GM23248 (cell line): ENCODE measurements around the gene SCYGR8. TPM values are rescaled to one million over a fixed set of nuclear protein-coding genes. Genes with fewer than 3 reads are reported as not detected.
A peak's percentile ranks its signal among the peaks of the same experiment; 100 is the strongest.

Experiments
- DNase-seq: peaks from one replicate; pipeline ENCODE4 v3.0.0-alpha.2; 2015
- H2AFZ ChIP-seq: fragments of 200-600 bp; sonication (generic); 2 replicates; pipeline ENCODE4 v1.6.1; 2016; ENCODE audit warnings: antibody characterized with exemption
- H3F3A ChIP-seq: fragments of 200-600 bp; sonication (generic); 2 replicates; pipeline ENCODE4 v1.6.1; 2016; ENCODE audit warnings: mild to moderate bottlenecking, antibody characterized with exemption, mixed run types; ENCODE audit not compliant: insufficient read depth
- H3K27ac ChIP-seq: fragments of 200-600 bp; sonication (generic); 2 replicates; pipeline ENCODE4 v1.5.1; 2016; ENCODE audit warnings: mild to moderate bottlenecking
- H3K27me3 ChIP-seq: fragments of 200-600 bp; sonication (generic); replicated peaks from 2 replicates; pipeline ENCODE4 v1.6.1; 2016; ENCODE audit warnings: mild to moderate bottlenecking; ENCODE audit not compliant: insufficient read depth
- H3K36me3 ChIP-seq: fragments of 200-600 bp; sonication (generic); 2 replicates; pipeline ENCODE4 v1.6.1; 2016; ENCODE audit warnings: low read depth, mild to moderate bottlenecking
- H3K4me1 ChIP-seq: fragments of 200-600 bp; sonication (generic); 2 replicates; pipeline ENCODE4 v1.6.1; 2016; ENCODE audit warnings: mild to moderate bottlenecking; ENCODE audit not compliant: insufficient read depth
- H3K4me2 ChIP-seq: fragments of 200-600 bp; sonication (generic); one replicate; pipeline ENCODE4 v1.6.1; 2016; ENCODE audit warnings: mild to moderate bottlenecking; ENCODE audit not compliant: unreplicated experiment
- H3K4me3 ChIP-seq: fragments of 200-600 bp; sonication (generic); 2 replicates; pipeline ENCODE4 v1.5.1; 2016; ENCODE audit warnings: mild to moderate bottlenecking
- H3K79me2 ChIP-seq: fragments of 200-600 bp; sonication (generic); 2 replicates; pipeline ENCODE4 v1.6.1; 2016; ENCODE audit warnings: mild to moderate bottlenecking; ENCODE audit not compliant: insufficient read depth
- H3K9ac ChIP-seq: fragments of 200-600 bp; sonication (generic); 2 replicates; pipeline ENCODE4 v1.6.1; 2016; ENCODE audit warnings: mild to moderate bottlenecking
- H3K9me2 ChIP-seq: fragments of 200-600 bp; sonication (generic); 2 replicates; pipeline ENCODE4 v1.6.1; 2016; ENCODE audit warnings: mixed run types, mild to moderate bottlenecking, moderate library complexity; ENCODE audit not compliant: insufficient read depth
- H3K9me3 ChIP-seq: fragments of 200-600 bp; sonication (generic); one replicate; pipeline ENCODE4 v1.6.1; 2017; ENCODE audit warnings: low read depth
- H4K20me1 ChIP-seq: fragments of 200-600 bp; sonication (generic); 2 replicates; pipeline ENCODE4 v1.6.0; 2016; ENCODE audit not compliant: insufficient read depth
- EZH2 ChIP-seq: fragments of 200-600 bp; sonication (generic); IDR thresholded peaks from 2 replicates; pipeline ENCODE4 v1.6.1; 2018; ENCODE audit warnings: antibody characterized with exemption, mild to moderate bottlenecking; ENCODE audit not compliant: insufficient read depth, poor library complexity, severe bottlenecking
- EZH2phosphoT487 ChIP-seq: fragments of 200-600 bp; sonication (generic); IDR thresholded peaks from 2 replicates; pipeline ENCODE4 v1.6.1; 2018; ENCODE audit warnings: antibody characterized with exemption, moderate library complexity, mild to moderate bottlenecking, low read depth; ENCODE audit not compliant: insufficient read depth
- WGBS, 2 experiments: methylation state at CpG; one replicate each; pipeline ENCODE4 v1.1.6; 2015 to 2017; ENCODE audit warnings: low lambda C conversion rate in 2 of 2, low coverage in 1 of 2; ENCODE audit errors: missing lambda C conversion rate in 2 of 2; 5-methylcytosine and 5-hydroxymethylcytosine counted together
- in situ Hi-C: fragments of 300-500 bp; cut with MboI; formaldehyde crosslinking; loops from 2 replicates; pipeline ENCODE4 v1.15.0; 2020
- polyA plus RNA-seq: library from polyadenylated mRNA; unstranded; fragments of >200 nt; fragmentation: Nextera tagmentation; extraction: Ambion mirVana; gene quantifications from 2 replicates; pipeline ENCODE4 v1.2.1, GENCODE V29; 2016
- total RNA-seq: library from RNA; depleted of rRNA; stranded (reverse); fragments of >200 nt; shearing (Covaris generic); gene quantifications from 2 replicates; pipeline ENCODE4 v1.2.3, GENCODE V29; 2014

SCYGR8 gene
- total and polyA plus RNA-seq, 2 experiments from 2014 or later = not detected

DNA sequence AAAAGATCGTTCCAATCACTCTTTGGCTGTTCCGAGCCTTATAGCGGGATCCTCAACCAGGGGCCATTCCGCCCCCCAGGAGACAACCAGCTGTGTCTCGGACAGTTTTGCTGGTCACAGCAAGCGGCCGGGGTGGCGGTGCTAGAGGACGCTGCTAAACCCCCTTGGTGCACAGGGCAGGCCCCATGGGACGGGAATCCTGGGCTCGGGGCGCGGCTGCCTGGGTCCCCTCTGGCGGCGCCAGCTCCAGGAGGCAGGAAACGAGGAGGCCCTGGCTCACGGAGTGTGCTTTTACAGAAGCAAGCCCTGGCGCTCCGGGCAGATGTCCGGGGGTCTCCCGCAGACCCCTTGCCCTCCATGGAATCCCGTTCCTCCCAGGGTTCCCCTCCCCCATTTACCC lies 22.1 kb downstream of the SCYGR8 start:
- H3K4me1 ChIP-seq = peaks cover 6% of the 10 kb centered on the region
- H3K4me2 ChIP-seq = no peak overlapping the region
- H3K4me3 ChIP-seq = no peak overlapping the region
- H3K27me3 ChIP-seq = no peaks in the 10 kb centered on the region
- H3K27ac ChIP-seq = no peak overlapping the region
- no peak overlapping the region for H3K9ac ChIP-seq
- no peak overlapping the region for H2AFZ ChIP-seq
- WGBS, 2 experiments = 94% methylated on average over 20 of the region's 22 CpGs
- no peaks in the 10 kb centered on the region for H3F3A ChIP-seq
- DNase-seq = no peak
- in situ Hi-C loops = loop anchor here (5.0 to 25.0 kb wide), 2 partner anchors 361 to 631 kb away; no protein-coding TSS in a partner anchor
- H3K9me2 ChIP-seq = no peaks in the 10 kb centered on the region
- H3K79me2 ChIP-seq = no peaks in the 10 kb centered on the region
- no peaks in the 10 kb centered on the region for H3K9me3 ChIP-seq
- no peaks in the 10 kb centered on the region for H3K36me3 ChIP-seq
- H4K20me1 ChIP-seq = no peaks in the 10 kb centered on the region
- TF ChIP-seq EZH2phosphoT487 (no peak), EZH2 (no peak)

DNA sequence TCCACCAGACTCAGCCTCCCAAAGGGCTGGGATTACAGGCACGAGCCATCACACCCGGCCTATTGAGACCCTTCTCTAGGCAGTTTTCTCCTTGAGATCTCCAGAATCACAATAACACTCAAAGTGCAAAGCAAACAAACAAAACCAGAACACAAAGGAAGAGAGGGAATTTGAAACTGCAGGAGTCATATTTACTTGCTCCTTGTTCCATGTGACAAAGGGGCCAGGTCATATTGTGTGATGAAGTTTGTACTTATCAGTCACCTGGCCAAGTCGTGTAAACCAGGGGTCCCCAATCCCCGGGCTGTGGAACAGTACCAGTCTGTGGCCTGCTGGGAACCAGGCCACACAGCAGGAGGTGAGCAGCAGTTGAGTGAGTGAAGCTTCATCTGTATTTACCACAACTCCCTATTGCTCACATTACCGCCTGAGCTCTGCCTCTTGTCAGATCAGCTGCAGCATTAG lies 26.5 kb downstream of the SCYGR8 start:
- no peaks in the 10 kb centered on the region for H3K79me2 ChIP-seq
- H3K36me3 ChIP-seq = no peaks in the 10 kb centered on the region
- H3K4me3 ChIP-seq = no peak overlapping the region
- WGBS, 2 experiments = 82 to 89% methylated on average over 5 of the region's 5 CpGs
- no peaks in the 10 kb centered on the region for H4K20me1 ChIP-seq
- no peaks in the 10 kb centered on the region for H3K27me3 ChIP-seq
- H2AFZ ChIP-seq = no peak overlapping the region
- no peak overlapping the region for H3K4me2 ChIP-seq
- TF ChIP-seq EZH2phosphoT487 (no peak), EZH2 (no peak)
- H3K9ac ChIP-seq = no peak overlapping the region
- DNase-seq = no peak
- in situ Hi-C loops = loop anchor here (25.0 kb wide), 1 partner anchor 635 kb away; no protein-coding TSS in a partner anchor
- H3K9me2 ChIP-seq = no peaks in the 10 kb centered on the region
- H3F3A ChIP-seq = no peaks in the 10 kb centered on the region
- no peaks in the 10 kb centered on the region for H3K9me3 ChIP-seq
- H3K4me1 ChIP-seq = no peaks in the 10 kb centered on the region
- H3K27ac ChIP-seq = no peak overlapping the region

GRCh38 chr2:227772932-227773331 lies 27.2 kb downstream of the SCYGR8 start:
- H4K20me1 ChIP-seq = no peaks in the 10 kb centered on the region
- no peaks in the 10 kb centered on the region for H3K79me2 ChIP-seq
- 45 to 49% methylated on average over 2 of the region's 2 CpGs for WGBS, 2 experiments
- H3K9ac ChIP-seq = no peak overlapping the region
- in situ Hi-C loops = loop anchor here (25.0 kb wide), 1 partner anchor 636 kb away; no protein-coding TSS in a partner anchor
- no peaks in the 10 kb centered on the region for H3F3A ChIP-seq
- no peaks in the 10 kb centered on the region for H3K9me2 ChIP-seq
- no peak overlapping the region for H3K4me2 ChIP-seq
- H3K27me3 ChIP-seq = no peaks in the 10 kb centered on the region
- H3K36me3 ChIP-seq = no peaks in the 10 kb centered on the region
- H3K9me3 ChIP-seq = no peaks in the 10 kb centered on the region
- no peaks in the 10 kb centered on the region for H3K4me1 ChIP-seq
- H3K27ac ChIP-seq = no peak overlapping the region
- DNase-seq = no peak
- H2AFZ ChIP-seq = no peak overlapping the region
- H3K4me3 ChIP-seq = no peak overlapping the region
- TF ChIP-seq EZH2phosphoT487 = no peak

- peak; percentile 12 for DNase-seq
- TF ChIP-seq EZH2 = no peak
- TF ChIP-seq EZH2phosphoT487 = no peak
- H3K79me2 ChIP-seq = no peaks in the 10 kb centered on the region
- no peaks in the 10 kb centered on the region for H3K4me1 ChIP-seq
- H3K27ac ChIP-seq = no peak overlapping the region
- no peak overlapping the region for H2AFZ ChIP-seq
- H3K4me2 ChIP-seq = no peak overlapping the region
- no peaks in the 10 kb centered on the region for H3K9me3 ChIP-seq
- H3K36me3 ChIP-seq = no peaks in the 10 kb centered on the region
- H3F3A ChIP-seq = no peaks in the 10 kb centered on the region
- no peaks in the 10 kb centered on the region for H3K27me3 ChIP-seq
- H4K20me1 ChIP-seq = no peaks in the 10 kb centered on the region
- 65 to 67% methylated on average over 14 to 15 of the region's 15 CpGs for WGBS, 2 experiments
- H3K9me2 ChIP-seq = no peaks in the 10 kb centered on the region
- no peak overlapping the region for H3K4me3 ChIP-seq
- in situ Hi-C loops = loop anchor here (25.0 kb wide), 1 partner anchor 637 kb away; no protein-coding TSS in a partner anchor
- H3K9ac ChIP-seq = no peak overlapping the region
Observed at GRCh38 chr2:227774011-227774624, 28.4 kb downstream of the SCYGR8 start.
